Measurements from ENCODE around the gene DEPDC5.

DEPDC5 gene

DNA sequence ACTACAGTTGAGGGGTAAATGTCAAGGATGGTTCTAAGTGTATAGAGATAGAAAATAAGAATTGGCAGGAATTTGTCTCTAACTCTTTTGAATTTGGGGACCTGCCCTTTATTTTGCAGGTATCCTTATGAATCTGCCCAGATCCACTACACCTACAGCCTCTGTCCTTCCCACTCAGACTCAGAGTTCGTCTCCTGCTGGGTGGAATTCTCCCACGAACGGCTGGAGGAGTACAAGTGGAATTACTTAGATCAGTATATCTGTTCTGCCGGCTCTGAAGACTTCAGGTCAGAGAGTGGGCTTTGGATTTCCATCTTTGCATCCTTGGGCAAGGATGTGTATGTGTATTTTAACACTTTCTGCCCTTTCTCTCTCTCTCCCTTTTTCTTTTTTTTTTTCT lies 89.7 kb downstream of the DEPDC5 start:
- Histone ChIP-seq H3K27ac (replicated peaks) (no peak overlapping the region), H3K27me3 (ENCODE audit: insufficient read depth, poor library complexity, severe bottlenecking) (no peaks in the 10 kb centered on the region), H3K4me3 (replicated peaks; ENCODE audit: insufficient read depth, low read length) (no peak overlapping the region)
- TF ChIP-seq GABPA (IDR thresholded peaks at IDR 0.05; ENCODE audit: low read depth) = no peak
- no peak for TF ChIP-seq SPI1 (IDR thresholded peaks at IDR 0.05; ENCODE audit: borderline replicate concordance, low read depth)
- DNase-seq (ENCODE audit: low read depth in 1 of 2, low spot score in 1 of 2) = no peak

GRCh38 chr22:31844941-31845340 lies 91.1 kb downstream of the DEPDC5 start:
- Histone ChIP-seq H3K4me3 (replicated peaks; ENCODE audit: insufficient read depth, low read length) (no peak overlapping the region), H3K27me3 (ENCODE audit: insufficient read depth, poor library complexity, severe bottlenecking) (no peaks in the 10 kb centered on the region), H3K27ac (replicated peaks) (no peak overlapping the region)
- TF ChIP-seq POLR2AphosphoS5 (IDR thresholded peaks at IDR 0.05; ENCODE audit: low read depth) (no peak), GABPA (IDR thresholded peaks at IDR 0.05; ENCODE audit: low read depth) (no peak)
- no peak for DNase-seq (ENCODE audit: low read depth in 1 of 2, low spot score in 1 of 2)

DNA sequence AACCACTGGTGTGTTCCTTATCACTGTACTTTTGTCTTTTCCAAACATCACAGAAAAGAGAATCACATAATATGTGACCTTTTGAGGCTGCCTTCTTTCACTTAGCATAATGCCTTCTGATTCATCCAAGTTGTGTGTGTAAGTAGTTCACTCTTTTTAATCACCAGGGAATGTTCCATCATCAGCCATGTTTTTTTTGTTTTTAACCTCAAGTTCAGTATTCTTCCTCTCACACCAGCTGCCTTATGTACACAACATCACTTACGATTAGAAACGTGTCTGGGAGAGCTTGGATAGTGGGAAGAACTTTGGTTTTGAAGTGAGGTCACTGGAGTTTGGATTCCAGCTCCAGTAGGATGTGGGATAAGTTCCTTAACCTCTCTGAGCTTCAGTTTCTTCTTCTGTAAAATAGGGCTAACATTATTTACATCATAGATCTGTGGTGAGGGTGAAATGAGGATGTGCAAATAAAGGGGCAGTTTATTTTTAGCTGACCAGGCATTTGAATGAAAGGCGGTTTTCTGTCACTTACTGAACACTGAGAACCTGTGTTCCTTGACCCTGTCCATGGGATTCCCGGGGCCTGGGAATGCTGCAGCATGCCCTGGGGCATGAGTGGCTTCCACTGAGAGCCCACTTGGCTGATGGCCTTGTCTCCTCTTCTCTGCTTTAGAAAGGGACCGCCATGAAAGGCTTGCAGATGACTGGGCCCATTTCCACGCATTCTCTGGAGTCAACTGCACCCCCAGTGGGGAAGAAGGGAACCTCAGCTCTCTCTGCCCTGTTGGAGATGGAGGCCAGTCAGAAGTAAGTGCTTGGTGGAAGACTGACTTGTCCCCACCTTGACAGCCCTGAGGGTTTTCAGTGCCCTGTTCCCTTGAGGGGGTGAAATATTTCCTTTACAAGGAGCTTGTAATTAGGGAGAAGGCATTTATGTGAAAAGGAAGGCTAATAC lies 92.6 kb downstream of the DEPDC5 start:
- TF ChIP-seq, protein P1, sequence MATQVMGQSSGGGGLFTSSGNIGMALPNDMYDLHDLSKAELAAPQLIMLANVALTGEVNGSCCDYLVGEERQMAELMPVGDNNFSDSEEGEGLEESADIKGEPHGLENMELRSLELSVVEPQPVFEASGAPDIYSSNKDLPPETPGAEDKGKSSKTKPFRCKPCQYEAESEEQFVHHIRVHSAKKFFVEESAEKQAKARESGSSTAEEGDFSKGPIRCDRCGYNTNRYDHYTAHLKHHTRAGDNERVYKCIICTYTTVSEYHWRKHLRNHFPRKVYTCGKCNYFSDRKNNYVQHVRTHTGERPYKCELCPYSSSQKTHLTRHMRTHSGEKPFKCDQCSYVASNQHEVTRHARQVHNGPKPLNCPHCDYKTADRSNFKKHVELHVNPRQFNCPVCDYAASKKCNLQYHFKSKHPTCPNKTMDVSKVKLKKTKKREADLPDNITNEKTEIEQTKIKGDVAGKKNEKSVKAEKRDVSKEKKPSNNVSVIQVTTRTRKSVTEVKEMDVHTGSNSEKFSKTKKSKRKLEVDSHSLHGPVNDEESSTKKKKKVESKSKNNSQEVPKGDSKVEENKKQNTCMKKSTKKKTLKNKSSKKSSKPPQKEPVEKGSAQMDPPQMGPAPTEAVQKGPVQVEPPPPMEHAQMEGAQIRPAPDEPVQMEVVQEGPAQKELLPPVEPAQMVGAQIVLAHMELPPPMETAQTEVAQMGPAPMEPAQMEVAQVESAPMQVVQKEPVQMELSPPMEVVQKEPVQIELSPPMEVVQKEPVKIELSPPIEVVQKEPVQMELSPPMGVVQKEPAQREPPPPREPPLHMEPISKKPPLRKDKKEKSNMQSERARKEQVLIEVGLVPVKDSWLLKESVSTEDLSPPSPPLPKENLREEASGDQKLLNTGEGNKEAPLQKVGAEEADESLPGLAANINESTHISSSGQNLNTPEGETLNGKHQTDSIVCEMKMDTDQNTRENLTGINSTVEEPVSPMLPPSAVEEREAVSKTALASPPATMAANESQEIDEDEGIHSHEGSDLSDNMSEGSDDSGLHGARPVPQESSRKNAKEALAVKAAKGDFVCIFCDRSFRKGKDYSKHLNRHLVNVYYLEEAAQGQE (IDR thresholded peaks at IDR 0.05; ENCODE audit: insufficient replicate concordance, low read depth) = no peak
- TF ChIP-seq, protein P2, sequence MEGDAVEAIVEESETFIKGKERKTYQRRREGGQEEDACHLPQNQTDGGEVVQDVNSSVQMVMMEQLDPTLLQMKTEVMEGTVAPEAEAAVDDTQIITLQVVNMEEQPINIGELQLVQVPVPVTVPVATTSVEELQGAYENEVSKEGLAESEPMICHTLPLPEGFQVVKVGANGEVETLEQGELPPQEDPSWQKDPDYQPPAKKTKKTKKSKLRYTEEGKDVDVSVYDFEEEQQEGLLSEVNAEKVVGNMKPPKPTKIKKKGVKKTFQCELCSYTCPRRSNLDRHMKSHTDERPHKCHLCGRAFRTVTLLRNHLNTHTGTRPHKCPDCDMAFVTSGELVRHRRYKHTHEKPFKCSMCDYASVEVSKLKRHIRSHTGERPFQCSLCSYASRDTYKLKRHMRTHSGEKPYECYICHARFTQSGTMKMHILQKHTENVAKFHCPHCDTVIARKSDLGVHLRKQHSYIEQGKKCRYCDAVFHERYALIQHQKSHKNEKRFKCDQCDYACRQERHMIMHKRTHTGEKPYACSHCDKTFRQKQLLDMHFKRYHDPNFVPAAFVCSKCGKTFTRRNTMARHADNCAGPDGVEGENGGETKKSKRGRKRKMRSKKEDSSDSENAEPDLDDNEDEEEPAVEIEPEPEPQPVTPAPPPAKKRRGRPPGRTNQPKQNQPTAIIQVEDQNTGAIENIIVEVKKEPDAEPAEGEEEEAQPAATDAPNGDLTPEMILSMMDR (IDR thresholded peaks at IDR 0.05; ENCODE audit: insufficient read depth, low read length) = peak; percentile 36
- TF ChIP-seq GABPA (IDR thresholded peaks at IDR 0.05; ENCODE audit: low read depth) (no peak), POLR2AphosphoS5 (IDR thresholded peaks at IDR 0.05; ENCODE audit: low read depth) (no peak), SPI1 (IDR thresholded peaks at IDR 0.05; ENCODE audit: borderline replicate concordance, low read depth) (no peak)
- Histone ChIP-seq H3K27ac (replicated peaks) (no peak overlapping the region), H3K27me3 (ENCODE audit: insufficient read depth, poor library complexity, severe bottlenecking) (no peaks in the 10 kb centered on the region), H3K4me3 (replicated peaks; ENCODE audit: insufficient read depth, low read length) (no peak overlapping the region)
- DNase-seq (ENCODE audit: low read depth in 1 of 2, low spot score in 1 of 2) = peak in 1 of 2 experiments; percentile 8

DNA sequence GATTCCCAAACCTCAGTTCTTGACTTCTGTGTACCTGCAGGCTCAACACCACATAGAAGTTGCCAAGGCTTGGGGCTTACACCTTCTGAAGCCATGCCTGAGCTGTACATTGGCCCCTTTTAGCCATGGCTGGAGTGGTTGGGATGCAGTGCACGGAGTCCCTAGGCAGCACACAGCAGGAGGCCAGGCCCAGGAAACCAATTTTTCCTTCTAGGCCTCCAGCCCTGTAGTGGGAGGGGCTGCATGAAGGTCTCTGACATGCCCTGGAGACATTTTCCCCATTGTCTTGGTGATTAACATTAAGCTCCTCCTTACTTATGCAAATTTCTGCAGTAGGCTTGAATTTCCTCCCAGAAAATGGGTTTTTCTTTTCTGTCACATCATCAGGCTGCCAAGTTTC lies 94.6 kb downstream of the DEPDC5 start:
- TF ChIP-seq, protein P2 (IDR thresholded peaks at IDR 0.05; ENCODE audit: insufficient read depth, low read length) = no peak
- Histone ChIP-seq H3K27ac (replicated peaks) (no peak overlapping the region), H3K27me3 (ENCODE audit: insufficient read depth, poor library complexity, severe bottlenecking) (no peaks in the 10 kb centered on the region), H3K4me3 (replicated peaks; ENCODE audit: insufficient read depth, low read length) (no peak overlapping the region)
- no peak for DNase-seq (ENCODE audit: low read depth in 1 of 2, low spot score in 1 of 2)

DNA sequence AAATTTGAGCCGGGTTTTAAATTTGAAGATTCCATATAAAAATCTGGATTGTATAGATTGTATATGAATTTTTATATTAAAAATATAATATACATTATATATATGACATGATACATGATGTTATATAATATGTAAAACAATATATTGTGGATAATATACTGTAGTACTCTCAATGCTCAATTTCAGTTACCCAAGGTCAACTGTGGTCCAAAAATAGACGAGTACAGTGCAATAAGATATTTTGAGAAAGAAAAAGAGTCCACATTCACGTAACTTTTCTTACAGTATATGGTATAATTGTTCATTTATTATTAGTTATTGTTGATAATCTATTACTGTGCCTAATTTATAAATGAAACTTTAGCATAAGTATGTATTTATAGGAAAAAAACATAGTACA lies 96.3 kb downstream of the DEPDC5 start:
- H3K27me3 ChIP-seq (ENCODE audit: insufficient read depth, poor library complexity, severe bottlenecking) = no peaks in the 10 kb centered on the region
- TF ChIP-seq, protein P2 (IDR thresholded peaks at IDR 0.05; ENCODE audit: insufficient read depth, low read length) = no peak
- TF ChIP-seq POLR2AphosphoS5 (IDR thresholded peaks at IDR 0.05; ENCODE audit: low read depth) = no peak
- no peak for TF ChIP-seq GABPA (IDR thresholded peaks at IDR 0.05; ENCODE audit: low read depth)
- TF ChIP-seq SPI1 (IDR thresholded peaks at IDR 0.05; ENCODE audit: borderline replicate concordance, low read depth) = no peak
- TF ChIP-seq, protein P1 (IDR thresholded peaks at IDR 0.05; ENCODE audit: insufficient replicate concordance, low read depth) = no peak
- no peak overlapping the region for H3K27ac ChIP-seq (replicated peaks)
- DNase-seq (ENCODE audit: low read depth in 1 of 2, low spot score in 1 of 2) = no peak
- H3K4me3 ChIP-seq (replicated peaks; ENCODE audit: insufficient read depth, low read length) = no peak overlapping the region
